Suprapubic skin (tissue), 3 donors: Measurements from ENCODE around the gene CADPS2.

Source experiments
- POLR2A ChIP-seq, 2 donors: fragments of 450-650 bp; IDR thresholded peaks; one replicate each; pipeline ENCODE4 v1.6.1; 2017; ENCODE audit warnings: antibody characterized with exemption in 2 of 2, mild to moderate bottlenecking in 2 of 2, moderate library complexity in 2 of 2
- TF ChIP-seq, protein P1 (sequence below), 2 donors: fragments of 200-600 bp in 1 of 2; fragments of 450-650 bp in 1 of 2; sonication (generic) in 1 of 2; IDR thresholded peaks; one replicate each; pipeline ENCODE4 v1.5.1; 2016 to 2019; ENCODE audit warnings: antibody characterized with exemption in 2 of 2, mild to moderate bottlenecking in 1 of 2, moderate library complexity in 1 of 2

DNA sequence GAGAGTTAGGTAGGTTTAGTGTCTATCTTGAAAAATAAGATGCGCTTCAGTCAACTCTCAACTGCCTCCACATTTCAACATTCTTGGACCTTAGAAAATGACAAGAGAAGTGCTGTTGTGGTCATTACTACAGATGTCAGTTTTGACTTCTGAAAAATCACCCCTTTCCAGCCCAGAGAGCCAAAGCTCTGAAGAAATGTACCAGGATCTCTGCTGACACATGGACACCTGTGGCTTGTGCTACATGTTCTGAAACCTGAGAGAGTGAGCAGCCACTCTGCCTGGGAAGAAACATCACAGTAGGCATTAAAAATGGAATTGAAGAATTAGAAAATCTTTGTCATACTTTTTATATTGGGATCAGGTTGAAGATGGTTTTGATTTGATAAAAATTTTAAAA lies 545.8 kb downstream of the CADPS2 start:
- TF ChIP-seq POLR2A (IDR thresholded peaks at IDR 0.05) = no peak
- TF ChIP-seq, protein P1, sequence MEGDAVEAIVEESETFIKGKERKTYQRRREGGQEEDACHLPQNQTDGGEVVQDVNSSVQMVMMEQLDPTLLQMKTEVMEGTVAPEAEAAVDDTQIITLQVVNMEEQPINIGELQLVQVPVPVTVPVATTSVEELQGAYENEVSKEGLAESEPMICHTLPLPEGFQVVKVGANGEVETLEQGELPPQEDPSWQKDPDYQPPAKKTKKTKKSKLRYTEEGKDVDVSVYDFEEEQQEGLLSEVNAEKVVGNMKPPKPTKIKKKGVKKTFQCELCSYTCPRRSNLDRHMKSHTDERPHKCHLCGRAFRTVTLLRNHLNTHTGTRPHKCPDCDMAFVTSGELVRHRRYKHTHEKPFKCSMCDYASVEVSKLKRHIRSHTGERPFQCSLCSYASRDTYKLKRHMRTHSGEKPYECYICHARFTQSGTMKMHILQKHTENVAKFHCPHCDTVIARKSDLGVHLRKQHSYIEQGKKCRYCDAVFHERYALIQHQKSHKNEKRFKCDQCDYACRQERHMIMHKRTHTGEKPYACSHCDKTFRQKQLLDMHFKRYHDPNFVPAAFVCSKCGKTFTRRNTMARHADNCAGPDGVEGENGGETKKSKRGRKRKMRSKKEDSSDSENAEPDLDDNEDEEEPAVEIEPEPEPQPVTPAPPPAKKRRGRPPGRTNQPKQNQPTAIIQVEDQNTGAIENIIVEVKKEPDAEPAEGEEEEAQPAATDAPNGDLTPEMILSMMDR (IDR thresholded peaks at IDR 0.05) = no peak
